ENCODE measurements around the gene IL22RA1. TPM values are rescaled to one million over a fixed set of nuclear protein-coding genes. Genes with fewer than 3 reads are reported as not detected.

Gene IL22RA1
- total and polyA plus RNA-seq, 7 donors: 0.08 to 0.26 (median 0.16) TPM; not detected in 3

DNA sequence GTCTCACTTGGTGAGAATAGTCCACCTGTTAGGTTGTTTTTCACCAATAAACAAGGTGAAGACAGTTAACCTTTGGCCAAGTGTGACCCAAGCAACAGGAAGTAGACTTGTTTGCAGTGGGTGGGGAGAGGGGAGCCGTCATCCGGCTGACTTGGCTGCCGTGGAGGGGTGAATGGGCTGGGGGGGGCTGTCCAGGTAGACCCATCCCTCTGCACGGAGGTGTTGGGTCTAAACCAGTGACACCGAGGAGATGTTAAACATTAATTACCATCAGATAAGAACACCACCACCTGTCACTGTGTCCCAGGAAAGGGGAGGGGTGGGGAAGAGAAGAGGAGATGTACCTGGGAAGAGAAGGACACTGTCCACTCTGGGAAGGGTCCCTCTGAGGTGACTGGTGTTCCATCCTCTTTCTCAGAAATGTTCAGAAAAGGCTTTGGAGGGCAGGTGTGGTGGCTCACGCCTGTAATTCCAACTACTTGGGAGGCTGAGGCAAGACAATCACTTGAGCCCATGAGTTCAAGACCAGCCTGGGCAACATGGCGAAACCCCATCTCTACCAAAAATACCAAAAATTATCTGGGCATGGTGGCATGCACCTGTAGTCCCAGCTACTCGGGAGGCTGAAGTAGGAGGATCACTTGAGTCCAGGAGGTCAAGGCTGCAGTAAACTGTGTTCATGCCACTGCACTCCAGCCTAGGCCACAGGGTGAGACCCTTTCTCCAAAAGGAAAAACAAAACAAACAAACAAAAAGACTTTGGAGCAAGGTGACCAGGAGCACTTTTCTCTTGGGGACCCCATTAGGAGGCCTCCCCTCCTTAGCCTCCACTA lies 24.3 kb downstream of the IL22RA1 start:
- H3K36me3 ChIP-seq (ENCODE audit: insufficient read depth in 1 of 2, low read depth in 1 of 2): no peaks in the 10 kb centered on the region
- intact Hi-C loops (cut with DNase I): loop anchor here (10.0 kb wide), 1 partner anchor 164 kb away; the partner anchor contains the start of gene PNRC2 (in 2 of the 2)
- H3K27ac ChIP-seq: no peak overlapping the region
- peaks cover 8% of the 10 kb centered on the region for H3K4me1 ChIP-seq
- H3K27me3 ChIP-seq (ENCODE audit: insufficient read depth in 3 of 3, low read length in 2 of 3): peaks cover 0 to 1% (median 0%) of the 10 kb centered on the region in 3 donors
- peak in 1 of 2 donors; percentile 14 for DNase-seq
- 70 to 73% (median 70%) methylated on average over 8 of the region's 8 CpGs for WGBS, 3 donors
- no peak for ATAC-seq
- no peak overlapping the region for H3K4me3 ChIP-seq
- H3K9me3 ChIP-seq: no peaks in the 10 kb centered on the region
- TF ChIP-seq, protein P1, sequence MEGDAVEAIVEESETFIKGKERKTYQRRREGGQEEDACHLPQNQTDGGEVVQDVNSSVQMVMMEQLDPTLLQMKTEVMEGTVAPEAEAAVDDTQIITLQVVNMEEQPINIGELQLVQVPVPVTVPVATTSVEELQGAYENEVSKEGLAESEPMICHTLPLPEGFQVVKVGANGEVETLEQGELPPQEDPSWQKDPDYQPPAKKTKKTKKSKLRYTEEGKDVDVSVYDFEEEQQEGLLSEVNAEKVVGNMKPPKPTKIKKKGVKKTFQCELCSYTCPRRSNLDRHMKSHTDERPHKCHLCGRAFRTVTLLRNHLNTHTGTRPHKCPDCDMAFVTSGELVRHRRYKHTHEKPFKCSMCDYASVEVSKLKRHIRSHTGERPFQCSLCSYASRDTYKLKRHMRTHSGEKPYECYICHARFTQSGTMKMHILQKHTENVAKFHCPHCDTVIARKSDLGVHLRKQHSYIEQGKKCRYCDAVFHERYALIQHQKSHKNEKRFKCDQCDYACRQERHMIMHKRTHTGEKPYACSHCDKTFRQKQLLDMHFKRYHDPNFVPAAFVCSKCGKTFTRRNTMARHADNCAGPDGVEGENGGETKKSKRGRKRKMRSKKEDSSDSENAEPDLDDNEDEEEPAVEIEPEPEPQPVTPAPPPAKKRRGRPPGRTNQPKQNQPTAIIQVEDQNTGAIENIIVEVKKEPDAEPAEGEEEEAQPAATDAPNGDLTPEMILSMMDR (IDR thresholded peaks at IDR 0.05): no peak

DNA sequence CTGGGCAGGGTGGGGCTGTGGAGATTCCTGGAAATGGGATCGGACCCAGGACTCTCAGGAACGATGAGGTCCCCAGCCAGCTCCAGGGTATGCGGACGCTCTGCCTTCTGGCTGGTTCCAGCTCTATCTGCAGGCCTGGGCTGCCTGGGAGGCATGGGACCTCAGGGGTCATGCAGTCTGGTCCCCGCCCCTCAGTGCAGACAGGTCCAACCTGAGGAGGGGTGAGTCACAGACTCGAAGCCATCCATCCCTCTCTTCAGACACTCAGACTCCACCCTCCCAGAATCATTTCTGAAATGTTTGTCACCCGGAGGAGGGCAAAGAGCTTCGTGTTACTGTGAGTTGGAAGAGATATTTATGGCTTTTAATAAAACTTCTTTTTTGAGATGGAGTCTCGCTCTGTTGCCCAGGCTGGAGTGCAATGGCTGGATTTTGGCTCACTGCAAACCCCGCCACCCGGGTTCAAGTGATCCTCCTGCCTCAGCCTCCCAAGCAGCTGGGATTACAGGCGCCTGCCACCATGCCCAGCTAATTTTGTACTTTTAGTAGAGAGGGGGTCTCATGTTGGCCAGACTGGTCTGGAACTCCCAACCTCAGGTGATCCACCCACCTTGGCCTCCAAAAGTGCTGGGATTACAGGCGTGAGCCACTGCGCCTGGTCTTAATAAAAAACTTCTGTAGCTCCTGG lies 25.1 kb downstream of the IL22RA1 start:
- peak; percentile 38 to 64 (median 56) for ATAC-seq

DNA sequence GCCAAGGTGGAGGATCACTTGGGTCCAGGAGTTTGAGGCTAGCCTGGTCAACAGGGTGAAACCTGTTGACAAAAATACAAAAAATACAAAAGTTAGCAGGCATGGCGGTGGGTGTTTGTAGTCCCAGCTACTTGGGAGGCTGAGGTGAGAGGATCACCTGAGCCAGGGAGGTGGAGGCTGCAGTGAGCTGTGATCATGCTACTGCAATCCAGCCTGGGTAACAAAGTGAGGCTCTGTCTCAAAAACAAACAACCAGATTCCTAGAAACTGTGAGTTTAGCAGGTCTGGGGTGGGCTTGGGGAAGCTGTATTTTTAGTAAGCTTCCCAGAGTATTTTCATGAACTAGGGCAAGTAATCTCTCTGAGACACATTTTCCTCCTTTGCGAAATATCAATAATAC lies 25.8 kb downstream of the IL22RA1 start:
- intact Hi-C loops (cut with DNase I): loop anchor here (10.0 kb wide), 1 partner anchor 162 kb away; the partner anchor contains the start of gene PNRC2 (in 2 of the 2)
- Histone ChIP-seq H3K27ac (no peak overlapping the region), H3K4me3 (no peak overlapping the region), H3K9me3 (no peaks in the 10 kb centered on the region), H3K27me3 (ENCODE audit: insufficient read depth in 3 of 3, low read length in 2 of 3) (peaks cover 0 to 1% (median 0%) of the 10 kb centered on the region in 3 donors), H3K4me1 (peaks cover 11% of the 10 kb centered on the region), H3K36me3 (ENCODE audit: insufficient read depth in 1 of 2, low read depth in 1 of 2) (no peaks in the 10 kb centered on the region)
- peak in 1 of 2 donors; percentile 1 for DNase-seq
- no peak for ATAC-seq
- TF ChIP-seq, protein P1 (IDR thresholded peaks at IDR 0.05): no peak
- 95 to 97% (median 96%) methylated on average over 2 of the region's 2 CpGs for WGBS, 3 donors

More for the DNA sequence above, 25.1 kb downstream of the IL22RA1 start:
- peak in 1 of 2 donors; percentile 38 for DNase-seq
- H3K4me3 ChIP-seq: no peak overlapping the region
- peaks cover 0 to 1% (median 0%) of the 10 kb centered on the region in 3 donors for H3K27me3 ChIP-seq (ENCODE audit: insufficient read depth in 3 of 3, low read length in 2 of 3)
- TF ChIP-seq, protein P1 (IDR thresholded peaks at IDR 0.05): no peak
- H3K4me1 ChIP-seq: peaks cover 8% of the 10 kb centered on the region
- no peaks in the 10 kb centered on the region for H3K36me3 ChIP-seq (ENCODE audit: insufficient read depth in 1 of 2, low read depth in 1 of 2)
- 77 to 89% (median 80%) methylated on average over 14 of the region's 14 CpGs for WGBS, 3 donors
- intact Hi-C loops (cut with DNase I): loop anchor here (10.0 kb wide), 1 partner anchor 163 kb away; the partner anchor contains the start of gene PNRC2 (in 2 of the 2)
- H3K9me3 ChIP-seq: no peaks in the 10 kb centered on the region
- no peak overlapping the region for H3K27ac ChIP-seq

DNA sequence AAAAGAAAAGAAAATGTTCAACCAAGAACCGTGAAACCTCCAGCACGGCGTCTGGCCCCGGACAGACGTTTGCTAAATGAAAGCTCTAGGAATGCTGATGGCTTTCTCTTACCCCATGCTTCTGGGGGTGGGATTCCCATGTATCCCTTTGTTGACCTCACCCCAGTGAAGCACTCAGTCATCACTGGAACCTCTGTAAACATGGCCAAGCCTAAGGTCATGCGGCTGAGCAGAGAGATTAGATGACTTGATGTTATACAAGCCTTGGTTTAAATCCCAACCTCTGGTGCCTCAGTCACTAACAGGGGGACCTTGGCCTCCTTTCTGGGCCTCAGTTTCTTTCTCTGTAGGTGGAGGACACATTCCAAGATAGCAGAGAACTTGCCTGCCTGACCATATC lies 28.2 kb downstream of the IL22RA1 start:
- intact Hi-C loops (cut with DNase I): loop anchor here (5.0 to 10.0 kb wide), 2 partner anchors 42 to 160 kb away; partner anchors contain the start of gene PNRC2 (in 2 of the 2)
- Histone ChIP-seq H3K9me3 (no peaks in the 10 kb centered on the region), H3K4me3 (no peak overlapping the region), H3K27ac (no peak overlapping the region), H3K4me1 (peaks cover 16% of the 10 kb centered on the region), H3K27me3 (ENCODE audit: insufficient read depth in 3 of 3, low read length in 2 of 3) (peaks cover 0 to 1% (median 0%) of the 10 kb centered on the region in 3 donors), H3K36me3 (ENCODE audit: insufficient read depth in 1 of 2, low read depth in 1 of 2) (no peaks in the 10 kb centered on the region)
- 88 to 96% (median 89%) methylated on average over 6 of the region's 6 CpGs for WGBS, 3 donors
- peak in 1 of 2 donors; percentile 27 for DNase-seq
- TF ChIP-seq, protein P1 (IDR thresholded peaks at IDR 0.05): no peak
- no peak for ATAC-seq
